ENCODE measurements around the gene AUTS2.

DNA sequence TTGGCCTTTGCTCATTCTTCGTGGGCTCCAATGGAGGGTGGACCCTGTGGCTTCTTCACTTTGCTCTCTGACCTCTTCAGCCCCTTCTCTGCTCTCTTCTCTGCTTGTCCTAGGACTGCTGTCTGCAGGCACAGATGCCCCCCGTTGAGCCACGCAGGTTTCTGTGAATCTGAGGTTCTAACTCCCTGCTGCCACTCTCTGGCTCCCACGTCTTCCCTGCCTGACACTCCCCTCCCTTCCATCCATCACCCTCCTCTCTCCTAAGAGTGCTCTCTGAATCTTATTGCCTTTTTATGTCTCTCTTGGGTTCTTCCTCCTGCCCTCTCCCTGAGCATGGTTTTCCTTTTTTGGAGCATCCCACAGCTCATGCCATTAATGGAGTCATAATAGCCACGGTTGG, 1034.1 kb downstream of the AUTS2 start:
- TF ChIP-seq BHLHE40 (IDR thresholded peaks at IDR 0.05; ENCODE audit: borderline replicate concordance) (no peak), ELF4 (IDR thresholded peaks at IDR 0.05) (no peak), FOXM1 (IDR thresholded peaks at IDR 0.05; ENCODE audit: borderline replicate concordance) (no peak), SP1 (IDR thresholded peaks at IDR 0.05) (no peak), NFRKB (IDR thresholded peaks at IDR 0.05) (no peak), FOXA1 (IDR thresholded peaks at IDR 0.05) (no peak)
